ENCODE measurements around the gene BICDL2. TPM values are rescaled to one million over a fixed set of nuclear protein-coding genes. Genes with fewer than 3 reads are reported as not detected.
"Not testable (repeated sequence)": the region's sequence is repeated elsewhere in the genome, so short reads cannot be mapped to it uniquely, and the experiment has no call there.

The BICDL2 gene
- polyA plus RNA-seq, 12 donors, result 1.0 to 7.7 (median 2.8) TPM; not detected in 8

- peak; percentile 79 for DNase-seq
These were observed 28.5 kb upstream of the BICDL2 start, which contains the start of gene IL32 for GRCh38 chr16:3065069-3065741. Gene IL32, plus strand, starts transcription at chr16:3065640. Its CDS starts 172 bp downstream, at chr16:3065812.

GRCh38 chr16:3063625-3064386 is 27.1 kb upstream of the BICDL2 start:
- DNase-seq, result no peak

GRCh38 chr16:3062553-3062952 is 25.8 kb upstream of the BICDL2 start:
- DNase-seq, result no peak

GRCh38 chr16:3060339-3061127 is 23.8 kb upstream of the BICDL2 start:
- no peak for DNase-seq

GRCh38 chr16:3059723-3060242 is 23.0 kb upstream of the BICDL2 start:
- no peak for DNase-seq

GRCh38 chr16:3059041-3059722 is 22.4 kb upstream of the BICDL2 start:
- peak; percentile 85 for DNase-seq

- DNase-seq, result no peak
These were observed 21.6 kb upstream of the BICDL2 start for GRCh38 chr16:3058139-3059030.

- DNase-seq, result no peak
These were observed 20.7 kb upstream of the BICDL2 start for GRCh38 chr16:3057181-3058138.

GRCh38 chr16:3056336-3057180 is 19.8 kb upstream of the BICDL2 start:
- no peak for DNase-seq

- DNase-seq, result not testable (repeated sequence)
These were observed 19.0 kb upstream of the BICDL2 start for GRCh38 chr16:3055734-3056115.

GRCh38 chr16:3054965-3055733 is 18.4 kb upstream of the BICDL2 start:
- no peak for DNase-seq

- DNase-seq, result not testable (repeated sequence)
These were observed 16.6 kb upstream of the BICDL2 start for GRCh38 chr16:3053330-3053710.

GRCh38 chr16:3052571-3053329 is 16.0 kb upstream of the BICDL2 start:
- not testable (repeated sequence) for DNase-seq

- no peak for DNase-seq
These were observed 14.8 kb upstream of the BICDL2 start for GRCh38 chr16:3051494-3051893.

GRCh38 chr16:3051009-3051408 is 14.3 kb upstream of the BICDL2 start:
- DNase-seq, result no peak

GRCh38 chr16:3050487-3050886 is 13.7 kb upstream of the BICDL2 start:
- no peak for DNase-seq

Measured in muscle of arm (tissue), 12 donors.